ENCODE measurements around the gene MMP7.

GRCh38 chr11:102546427-102546826 lies 15.9 kb upstream of the MMP7 start:
- TF ChIP-seq CTCF (conservative IDR thresholded peaks at IDR 0.05 in 1 of 2, IDR thresholded peaks at IDR 0.05 in 1 of 2; ENCODE audit: low read depth in 1 of 2, low read length in 2 of 2) = no peak
- TF ChIP-seq EZH2 (IDR thresholded peaks at IDR 0.05; ENCODE audit: low read length, missing control alignments) = no peak
